ENCODE measurements around the gene MEGF11.

GRCh38 chr15:66178531-66178910 is 75.0 kb downstream of the MEGF11 start:
- TF ChIP-seq, protein P1, sequence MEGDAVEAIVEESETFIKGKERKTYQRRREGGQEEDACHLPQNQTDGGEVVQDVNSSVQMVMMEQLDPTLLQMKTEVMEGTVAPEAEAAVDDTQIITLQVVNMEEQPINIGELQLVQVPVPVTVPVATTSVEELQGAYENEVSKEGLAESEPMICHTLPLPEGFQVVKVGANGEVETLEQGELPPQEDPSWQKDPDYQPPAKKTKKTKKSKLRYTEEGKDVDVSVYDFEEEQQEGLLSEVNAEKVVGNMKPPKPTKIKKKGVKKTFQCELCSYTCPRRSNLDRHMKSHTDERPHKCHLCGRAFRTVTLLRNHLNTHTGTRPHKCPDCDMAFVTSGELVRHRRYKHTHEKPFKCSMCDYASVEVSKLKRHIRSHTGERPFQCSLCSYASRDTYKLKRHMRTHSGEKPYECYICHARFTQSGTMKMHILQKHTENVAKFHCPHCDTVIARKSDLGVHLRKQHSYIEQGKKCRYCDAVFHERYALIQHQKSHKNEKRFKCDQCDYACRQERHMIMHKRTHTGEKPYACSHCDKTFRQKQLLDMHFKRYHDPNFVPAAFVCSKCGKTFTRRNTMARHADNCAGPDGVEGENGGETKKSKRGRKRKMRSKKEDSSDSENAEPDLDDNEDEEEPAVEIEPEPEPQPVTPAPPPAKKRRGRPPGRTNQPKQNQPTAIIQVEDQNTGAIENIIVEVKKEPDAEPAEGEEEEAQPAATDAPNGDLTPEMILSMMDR (conservative IDR thresholded peaks at IDR 0.05; ENCODE audit: low read length), result no peak
- no peak for TF ChIP-seq EZH2phosphoT487 (IDR thresholded peaks at IDR 0.05; ENCODE audit: borderline replicate concordance, low read depth, low read length)
